Mesothelial cell of epicardium (in vitro differentiated cells): Measurements from ENCODE around the gene TMEM263. TPM values are rescaled to one million over a fixed set of nuclear protein-coding genes. Genes with fewer than 3 reads are reported as not detected.

ENCODE experiments used
- DNase-seq, 2 experiments: peaks; one replicate each; pipeline ENCODE4 v3.0.0; 2021; ENCODE audit warnings: low spot score in 2 of 2; ENCODE audit not compliant: unreplicated experiment in 2 of 2
- H3K27ac Mint-ChIP-seq: 2 replicates; pipeline ENCODE4 v1.8.0; 2021; ENCODE audit warnings: mixed read lengths
- H3K27me3 Mint-ChIP-seq: 2 replicates; pipeline ENCODE4 v1.8.0; 2021; ENCODE audit warnings: low read depth, mixed read lengths
- H3K36me3 Mint-ChIP-seq: 2 replicates; pipeline ENCODE4 v1.8.0; 2021; ENCODE audit warnings: mixed read lengths
- H3K4me1 Mint-ChIP-seq: 2 replicates; pipeline ENCODE4 v1.8.0; 2021; ENCODE audit warnings: mixed read lengths
- H3K4me3 Mint-ChIP-seq: 2 replicates; pipeline ENCODE4 v1.8.0; 2021; ENCODE audit warnings: mild to moderate bottlenecking, moderate library complexity, mixed read lengths
- H3K9me3 Mint-ChIP-seq: 2 replicates; pipeline ENCODE4 v1.8.0; 2021; ENCODE audit warnings: mixed read lengths
- total RNA-seq: library from RNA; stranded (reverse); gene quantifications from 3 replicates; pipeline ENCODE4 v1.2.1, GENCODE V29; 2021
- TF ChIP-seq, protein P1 (sequence below): fragments of 200-600 bp; sonication (generic); IDR thresholded peaks from one replicate; pipeline ENCODE4 v1.5.0; 2021; ENCODE audit warnings: antibody characterized with exemption; ENCODE audit not compliant: unreplicated experiment

Gene TMEM263
- total RNA-seq, 1 donor from 2014 or later, result 76.1 TPM

DNA sequence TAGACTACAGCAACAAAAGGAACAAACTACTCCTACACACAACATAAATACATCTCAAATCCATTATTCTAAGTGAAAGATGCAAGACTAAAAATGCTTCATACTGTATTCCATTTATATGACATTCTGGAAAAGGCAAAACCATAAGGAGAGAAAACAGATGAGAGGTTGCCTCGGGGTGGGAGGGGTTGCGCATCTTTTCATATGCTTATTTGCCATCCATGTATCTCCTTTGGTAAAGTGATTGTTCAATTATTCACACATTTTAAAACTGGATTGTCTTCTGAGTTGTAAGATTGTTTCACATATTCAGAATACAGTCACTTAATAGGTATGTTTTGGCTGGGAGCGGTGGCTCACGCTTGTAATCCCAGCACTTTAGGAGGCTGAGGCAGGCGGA is 5.1 kb upstream of the TMEM263 start:
- Mint-ChIP-seq H3K27me3 (peaks cover 20% of the 10 kb centered on the region), H3K4me3 (no peak overlapping the region), H3K4me1 (peaks cover 8% of the 10 kb centered on the region), H3K27ac (no peak overlapping the region), H3K9me3 (peaks cover 24% of the 10 kb centered on the region), H3K36me3 (no peaks in the 10 kb centered on the region)
- no peak for DNase-seq
- TF ChIP-seq, protein P1, sequence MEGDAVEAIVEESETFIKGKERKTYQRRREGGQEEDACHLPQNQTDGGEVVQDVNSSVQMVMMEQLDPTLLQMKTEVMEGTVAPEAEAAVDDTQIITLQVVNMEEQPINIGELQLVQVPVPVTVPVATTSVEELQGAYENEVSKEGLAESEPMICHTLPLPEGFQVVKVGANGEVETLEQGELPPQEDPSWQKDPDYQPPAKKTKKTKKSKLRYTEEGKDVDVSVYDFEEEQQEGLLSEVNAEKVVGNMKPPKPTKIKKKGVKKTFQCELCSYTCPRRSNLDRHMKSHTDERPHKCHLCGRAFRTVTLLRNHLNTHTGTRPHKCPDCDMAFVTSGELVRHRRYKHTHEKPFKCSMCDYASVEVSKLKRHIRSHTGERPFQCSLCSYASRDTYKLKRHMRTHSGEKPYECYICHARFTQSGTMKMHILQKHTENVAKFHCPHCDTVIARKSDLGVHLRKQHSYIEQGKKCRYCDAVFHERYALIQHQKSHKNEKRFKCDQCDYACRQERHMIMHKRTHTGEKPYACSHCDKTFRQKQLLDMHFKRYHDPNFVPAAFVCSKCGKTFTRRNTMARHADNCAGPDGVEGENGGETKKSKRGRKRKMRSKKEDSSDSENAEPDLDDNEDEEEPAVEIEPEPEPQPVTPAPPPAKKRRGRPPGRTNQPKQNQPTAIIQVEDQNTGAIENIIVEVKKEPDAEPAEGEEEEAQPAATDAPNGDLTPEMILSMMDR, result no peak

DNA sequence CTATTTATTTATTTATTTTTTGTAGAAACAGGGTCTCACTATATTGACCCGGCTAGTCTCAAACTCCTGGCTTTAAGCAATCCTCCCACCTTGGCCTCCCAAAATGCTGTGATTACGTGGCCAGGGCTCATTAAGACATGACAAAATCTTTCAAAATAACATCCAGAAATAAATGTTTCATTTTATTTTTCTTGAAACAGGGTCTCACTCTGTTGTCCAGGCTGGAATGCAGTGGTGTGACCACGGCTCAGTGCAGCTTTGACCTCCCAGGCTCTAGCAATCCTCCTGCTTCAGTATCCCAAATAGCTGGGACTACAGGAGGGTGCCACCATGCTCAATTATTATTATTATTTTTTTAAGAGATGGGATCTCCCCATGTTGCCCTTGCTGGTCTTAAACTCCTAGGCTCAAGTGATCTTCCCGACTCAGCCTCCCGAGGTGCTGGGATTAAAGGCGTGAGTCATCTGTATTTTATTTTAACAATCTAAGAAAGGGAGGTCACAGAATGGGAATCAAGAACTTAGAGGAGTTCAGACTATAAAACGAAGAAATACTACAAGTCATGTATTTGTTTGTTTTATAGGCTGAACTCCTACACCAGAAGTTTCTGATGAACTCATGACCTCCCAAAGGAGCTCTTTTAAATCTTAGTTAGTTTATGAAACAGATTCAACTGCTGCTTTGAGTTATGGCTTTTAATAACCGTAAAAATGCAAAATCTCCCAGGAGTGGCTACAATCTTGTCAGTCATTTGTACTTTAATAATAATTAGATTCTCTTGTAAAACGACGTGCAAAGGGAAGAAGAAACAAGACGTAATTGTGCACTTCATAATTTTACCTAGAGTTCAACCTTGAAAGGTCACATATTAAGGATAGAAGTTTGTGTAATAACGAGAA is 2.1 kb upstream of the TMEM263 start:
- Mint-ChIP-seq H3K36me3 (no peaks in the 10 kb centered on the region), H3K27ac (no peak overlapping the region), H3K4me3 (no peak overlapping the region), H3K4me1 (peaks cover 23% of the 10 kb centered on the region), H3K27me3 (peaks cover 20% of the 10 kb centered on the region), H3K9me3 (peaks cover 7% of the 10 kb centered on the region)
- TF ChIP-seq, protein P1, result no peak
- no peak for DNase-seq

DNA sequence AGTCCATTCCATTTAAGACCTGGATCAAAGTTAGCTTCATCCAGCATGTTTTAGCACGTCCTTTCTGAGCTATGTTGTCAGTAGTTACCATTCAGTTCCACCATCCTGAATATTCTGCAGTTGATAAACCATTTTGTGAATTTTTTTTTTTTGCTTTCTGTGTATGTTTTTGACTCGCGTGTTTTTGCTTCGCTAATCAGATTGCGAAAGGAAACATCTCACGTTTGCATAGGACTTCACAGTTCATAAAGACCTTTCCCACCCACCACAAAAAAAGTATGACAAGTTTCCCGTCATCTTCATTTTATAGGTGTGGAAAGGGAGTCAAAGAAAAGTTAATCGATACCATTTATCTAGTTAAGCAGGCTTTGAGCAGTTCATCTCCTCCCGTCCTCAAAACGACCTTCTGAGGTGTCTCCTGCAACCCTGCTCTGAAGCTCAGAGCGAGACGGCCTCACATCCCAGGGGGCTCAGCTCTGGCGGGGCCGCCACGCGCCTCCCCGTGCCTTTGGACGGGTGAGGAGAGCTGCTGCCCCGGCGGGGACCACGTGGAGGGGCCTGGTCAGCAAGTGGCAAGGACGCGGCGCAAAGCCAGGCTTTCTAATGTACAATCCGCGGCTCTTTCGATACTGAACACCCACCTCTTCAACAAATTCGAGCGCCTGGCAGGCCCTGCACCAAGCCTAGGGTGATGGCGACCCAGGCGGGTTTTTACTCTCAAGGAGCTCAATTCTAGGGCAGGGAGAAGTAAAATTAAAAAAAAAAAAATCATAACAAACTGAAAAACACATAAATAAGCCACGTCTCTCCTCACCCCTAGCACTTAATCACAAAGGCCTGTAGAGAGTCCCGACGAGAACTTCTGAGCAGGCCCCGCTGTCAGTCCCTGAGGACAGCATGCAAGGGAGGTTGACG is 988 bp upstream of the TMEM263 start:
- Mint-ChIP-seq H3K4me1 (peaks cover 26% of the 10 kb centered on the region), H3K27me3 (peaks cover 16% of the 10 kb centered on the region), H3K27ac (peak overlapping the region; percentile 95), H3K4me3 (peak overlapping the region; percentile 99), H3K36me3 (no peaks in the 10 kb centered on the region), H3K9me3 (no peaks in the 10 kb centered on the region)
- TF ChIP-seq, protein P1, result no peak
- DNase-seq, result no peak

DNA sequence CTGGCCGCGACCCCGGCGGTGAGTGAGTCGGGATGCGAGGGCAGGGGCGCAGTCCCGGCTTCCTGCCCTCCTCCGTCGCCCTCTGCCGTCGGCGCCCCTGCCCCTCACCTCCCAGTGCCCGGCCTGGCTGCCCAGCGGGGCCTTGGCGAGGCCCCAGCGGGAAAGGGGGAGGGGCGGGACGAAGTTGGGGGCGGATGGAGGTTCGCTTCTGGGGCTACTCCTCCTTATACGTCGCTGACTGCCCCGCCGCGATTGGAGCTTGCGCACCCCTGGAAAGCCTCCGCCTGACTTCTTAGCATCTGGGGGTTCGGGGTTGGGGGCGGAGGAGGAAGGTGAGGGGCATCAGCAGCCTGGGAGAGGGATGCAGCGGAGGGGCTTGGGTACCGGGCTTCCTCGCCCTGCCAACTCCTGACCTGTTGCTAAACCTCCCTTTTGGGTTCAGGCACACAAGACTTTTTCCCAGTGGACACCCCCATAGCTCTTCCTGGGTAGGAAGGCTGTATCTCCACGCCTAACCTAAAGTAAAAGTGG is 406 bp downstream of the TMEM263 start:
- Mint-ChIP-seq H3K4me1 (peaks cover 32% of the 10 kb centered on the region), H3K9me3 (no peaks in the 10 kb centered on the region), H3K4me3 (peak overlapping the region; percentile 99), H3K27ac (peak overlapping the region; percentile 98), H3K36me3 (no peaks in the 10 kb centered on the region), H3K27me3 (peaks cover 6% of the 10 kb centered on the region)
- TF ChIP-seq, protein P1, result no peak
- no peak for DNase-seq

DNA sequence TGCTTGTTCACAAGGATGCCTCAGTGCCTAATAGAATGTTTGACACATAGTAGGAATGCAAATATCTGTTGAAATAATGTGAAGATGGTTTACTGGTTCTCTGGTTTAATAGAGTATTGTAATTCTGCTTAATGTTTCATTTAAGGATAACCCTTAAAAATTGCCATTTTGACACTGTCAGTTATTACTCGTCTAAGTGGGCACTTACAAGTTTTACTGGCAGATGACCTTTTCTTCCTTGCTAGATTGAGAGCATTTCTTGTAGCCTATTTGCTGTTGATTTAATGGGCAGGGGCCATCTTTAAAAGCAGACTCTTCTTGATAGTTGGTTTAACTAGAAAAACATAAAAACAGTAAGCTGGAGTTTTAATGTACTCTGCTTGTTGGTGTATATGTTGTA is 1.9 kb downstream of the TMEM263 start:
- Mint-ChIP-seq H3K9me3 (no peaks in the 10 kb centered on the region), H3K4me1 (peaks cover 40% of the 10 kb centered on the region), H3K4me3 (peak overlapping the region; percentile 99), H3K27me3 (no peaks in the 10 kb centered on the region), H3K36me3 (no peaks in the 10 kb centered on the region), H3K27ac (peak overlapping the region; percentile 98)
- DNase-seq, result no peak
- TF ChIP-seq, protein P1, result no peak
